ENCODE results near the gene CEP85. TPM values are rescaled to one million over a fixed set of nuclear protein-coding genes. Genes with fewer than 3 reads are reported as not detected.
"Not testable (repeated sequence)": the region's sequence is repeated elsewhere in the genome, so short reads cannot be mapped to it uniquely, and the experiment has no call there.

The CEP85 gene
- polyA plus RNA-seq, 4 donors = 2.7 to 11.0 (median 5.6) TPM

DNA sequence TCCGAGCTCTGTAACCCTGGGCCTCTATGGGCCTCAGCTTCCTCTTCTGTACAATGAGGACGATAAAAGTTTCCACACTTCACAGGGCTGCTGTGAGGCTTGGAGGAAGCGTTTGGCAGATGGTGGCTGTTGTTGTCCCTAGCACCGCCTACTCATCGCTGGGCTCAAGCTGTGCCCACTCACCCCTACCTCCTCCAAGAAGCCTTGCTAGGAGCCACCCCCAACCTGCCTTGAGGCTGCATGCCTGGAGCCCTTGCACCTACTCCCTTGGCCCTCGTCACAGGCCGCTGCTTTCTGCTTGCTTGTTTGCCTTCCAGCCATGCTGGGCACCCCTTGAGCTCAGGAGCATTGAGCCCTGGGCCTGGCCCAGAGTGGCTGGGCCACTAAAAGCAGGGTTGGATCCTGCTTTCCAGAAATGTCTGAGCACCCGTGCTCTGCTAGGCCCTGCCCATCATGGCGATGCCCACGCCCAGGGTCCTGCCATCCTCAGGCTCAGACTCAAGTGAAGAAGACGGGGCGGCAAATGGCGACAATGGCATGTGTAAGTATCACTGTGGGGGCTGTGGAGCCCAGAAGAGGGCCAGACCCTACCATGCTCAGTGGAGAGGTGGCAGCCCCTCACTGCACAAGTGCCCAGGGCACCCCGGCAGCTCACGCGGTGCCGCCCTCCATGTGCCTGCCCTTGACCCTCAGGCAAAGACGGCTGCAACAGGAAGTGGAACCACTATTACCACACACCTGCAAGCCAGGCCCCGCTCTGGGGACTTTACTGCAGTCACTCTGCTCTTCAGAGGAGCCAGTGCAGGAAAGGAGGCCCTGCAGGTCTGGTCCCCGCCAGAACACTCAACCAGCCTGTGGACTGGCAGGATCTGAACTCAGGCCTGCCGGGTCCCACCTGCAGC lies 55.4 kb downstream of the CEP85 start:
- FAIRE-seq = no peak
- peak overlapping the region in 2 of 3 donors; percentile 65 to 70 for H3K27ac ChIP-seq (ENCODE audit: low read depth in 1 of 3, low read length in 2 of 3)
- no peaks in the 10 kb centered on the region for H3K9me3 ChIP-seq (ENCODE audit: control insufficient read depth in 2 of 2, insufficient read depth in 1 of 2, low read depth in 1 of 2, low read length in 1 of 2)
- H3K4me1 ChIP-seq (ENCODE audit: control insufficient read depth in 3 of 3, insufficient read depth in 2 of 3, low read depth in 1 of 3, low read length in 2 of 3) = peaks cover 0 to 12% (median 5%) of the 10 kb centered on the region in 3 donors
- no peak for DNase-seq
- H3K36me3 ChIP-seq (ENCODE audit: control insufficient read depth in 3 of 3, insufficient read depth in 2 of 3, low read depth in 1 of 3, low read length in 3 of 3) = peaks cover 0 to 77% (median 0%) of the 10 kb centered on the region in 3 donors
- H3K27me3 ChIP-seq (ENCODE audit: control insufficient read depth in 3 of 3, insufficient read depth in 3 of 3, low read length in 3 of 3) = no peaks in the 10 kb centered on the region
- H3K4me3 ChIP-seq (ENCODE audit: low read depth in 1 of 3, low read length in 3 of 3) = no peak overlapping the region
- WGBS, 3 donors = 73 to 86% (median 75%) methylated on average over 21 of the region's 21 CpGs

- DNase-seq (no peak), FAIRE-seq (no peak)
- peak overlapping the region in 2 of 3 donors; percentile 65 to 70 for H3K27ac ChIP-seq (ENCODE audit: low read depth in 1 of 3, low read length in 2 of 3)
- peaks cover 0 to 77% (median 0%) of the 10 kb centered on the region in 3 donors for H3K36me3 ChIP-seq (ENCODE audit: control insufficient read depth in 3 of 3, insufficient read depth in 2 of 3, low read depth in 1 of 3, low read length in 3 of 3)
- H3K27me3 ChIP-seq (ENCODE audit: control insufficient read depth in 3 of 3, insufficient read depth in 3 of 3, low read length in 3 of 3) = no peaks in the 10 kb centered on the region
- H3K4me3 ChIP-seq (ENCODE audit: low read depth in 1 of 3, low read length in 3 of 3) = no peak overlapping the region
- whole genome bisulfite sequencing, 3 donors = 70 to 84% (median 76%) methylated on average over 11 of the region's 11 CpGs
- no peaks in the 10 kb centered on the region for H3K9me3 ChIP-seq (ENCODE audit: control insufficient read depth in 2 of 2, insufficient read depth in 1 of 2, low read depth in 1 of 2, low read length in 1 of 2)
- H3K4me1 ChIP-seq (ENCODE audit: control insufficient read depth in 3 of 3, insufficient read depth in 2 of 3, low read depth in 1 of 3, low read length in 2 of 3) = peaks cover 0 to 4% (median 0%) of the 10 kb centered on the region in 3 donors
These were observed 56.3 kb downstream of the CEP85 start for GRCh38 chr1:26290122-26290881.

DNA sequence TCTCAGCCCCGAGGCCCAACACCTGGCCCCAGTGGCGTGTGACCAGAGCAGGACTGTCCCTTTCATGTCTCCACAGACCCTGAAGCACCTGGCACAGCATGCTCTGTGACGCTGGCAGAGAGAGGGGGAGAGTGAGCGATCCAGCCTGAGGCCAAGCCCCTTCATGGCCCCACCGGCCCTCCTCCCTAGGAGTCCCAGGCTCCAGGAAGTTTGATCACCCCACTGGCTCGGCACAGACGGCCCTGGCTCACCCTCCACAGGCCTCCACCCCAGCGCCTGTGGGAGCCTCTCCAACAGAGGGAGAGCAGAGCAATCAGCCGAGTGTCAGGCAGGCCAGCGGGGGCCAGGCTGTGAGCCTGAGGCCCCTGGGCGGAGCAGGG lies 56.9 kb downstream of the CEP85 start:
- DNase-seq = no peak
- 75 to 95% (median 92%) methylated on average over 10 to 11 of the region's 11 CpGs for WGBS, 3 donors
- peak overlapping the region in 2 of 3 donors; percentile 65 to 70 for H3K27ac ChIP-seq (ENCODE audit: low read depth in 1 of 3, low read length in 2 of 3)
- no peak for FAIRE-seq
- H3K36me3 ChIP-seq (ENCODE audit: control insufficient read depth in 3 of 3, insufficient read depth in 2 of 3, low read depth in 1 of 3, low read length in 3 of 3) = peaks cover 0 to 76% (median 0%) of the 10 kb centered on the region in 3 donors
- peaks cover 0 to 3% (median 0%) of the 10 kb centered on the region in 3 donors for H3K4me1 ChIP-seq (ENCODE audit: control insufficient read depth in 3 of 3, insufficient read depth in 2 of 3, low read depth in 1 of 3, low read length in 2 of 3)
- H3K27me3 ChIP-seq (ENCODE audit: control insufficient read depth in 3 of 3, insufficient read depth in 3 of 3, low read length in 3 of 3) = no peaks in the 10 kb centered on the region
- no peaks in the 10 kb centered on the region for H3K9me3 ChIP-seq (ENCODE audit: control insufficient read depth in 2 of 2, insufficient read depth in 1 of 2, low read depth in 1 of 2, low read length in 1 of 2)
- no peak overlapping the region for H3K4me3 ChIP-seq (ENCODE audit: low read depth in 1 of 3, low read length in 3 of 3)

GRCh38 chr1:26291433-26291832 lies 57.4 kb downstream of the CEP85 start:
- H3K27me3 ChIP-seq (ENCODE audit: control insufficient read depth in 3 of 3, insufficient read depth in 3 of 3, low read length in 3 of 3) = no peaks in the 10 kb centered on the region
- peaks cover 0 to 78% (median 0%) of the 10 kb centered on the region in 3 donors for H3K36me3 ChIP-seq (ENCODE audit: control insufficient read depth in 3 of 3, insufficient read depth in 2 of 3, low read depth in 1 of 3, low read length in 3 of 3)
- DNase-seq (no peak), FAIRE-seq (no peak)
- peaks cover 0 to 3% (median 0%) of the 10 kb centered on the region in 3 donors for H3K4me1 ChIP-seq (ENCODE audit: control insufficient read depth in 3 of 3, insufficient read depth in 2 of 3, low read depth in 1 of 3, low read length in 2 of 3)
- peak overlapping the region in 2 of 3 donors; percentile 44 to 70 for H3K27ac ChIP-seq (ENCODE audit: low read depth in 1 of 3, low read length in 2 of 3)
- H3K9me3 ChIP-seq (ENCODE audit: control insufficient read depth in 2 of 2, insufficient read depth in 1 of 2, low read depth in 1 of 2, low read length in 1 of 2) = no peaks in the 10 kb centered on the region
- 93 to 97% (median 94%) methylated on average over 2 to 3 of the region's 3 CpGs for WGBS, 3 donors
- no peak overlapping the region for H3K4me3 ChIP-seq (ENCODE audit: low read depth in 1 of 3, low read length in 3 of 3)

DNA sequence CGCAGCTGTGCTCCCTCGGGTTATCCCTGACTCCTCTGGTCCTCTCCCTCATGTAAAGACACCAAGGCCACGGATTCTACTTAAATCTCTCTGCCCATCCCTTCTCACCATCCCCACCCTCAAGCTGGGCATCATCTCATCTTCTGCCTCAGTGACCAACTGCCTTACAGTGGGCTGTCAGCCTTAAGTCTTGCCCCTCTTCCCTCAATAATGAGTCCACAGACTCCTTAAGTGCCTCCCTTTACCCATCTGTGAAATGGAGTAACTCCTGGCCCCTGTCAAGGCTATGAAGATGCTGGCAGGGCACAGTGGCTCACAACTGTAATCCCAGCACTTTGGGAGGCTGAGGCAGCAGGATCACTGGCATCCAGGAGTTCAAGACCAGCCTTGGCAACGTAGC lies 57.9 kb downstream of the CEP85 start:
- Histone ChIP-seq H3K4me1 (ENCODE audit: control insufficient read depth in 3 of 3, insufficient read depth in 2 of 3, low read depth in 1 of 3, low read length in 2 of 3) (peaks cover 0 to 3% (median 0%) of the 10 kb centered on the region in 3 donors), H3K27me3 (ENCODE audit: control insufficient read depth in 3 of 3, insufficient read depth in 3 of 3, low read length in 3 of 3) (no peaks in the 10 kb centered on the region), H3K36me3 (ENCODE audit: control insufficient read depth in 3 of 3, insufficient read depth in 2 of 3, low read depth in 1 of 3, low read length in 3 of 3) (peaks cover 0 to 82% (median 0%) of the 10 kb centered on the region in 3 donors), H3K4me3 (ENCODE audit: low read depth in 1 of 3, low read length in 3 of 3) (no peak overlapping the region), H3K9me3 (ENCODE audit: control insufficient read depth in 2 of 2, insufficient read depth in 1 of 2, low read depth in 1 of 2, low read length in 1 of 2) (no peaks in the 10 kb centered on the region), H3K27ac (ENCODE audit: low read depth in 1 of 3, low read length in 2 of 3) (peak overlapping the region in 1 of 3 donors; percentile 26)
- 91 to 95% (median 92%) methylated on average over 4 of the region's 4 CpGs for WGBS, 3 donors
- DNase-seq = no peak
- no peak for FAIRE-seq

- 90 to 91% (median 90%) methylated on average over 4 to 5 of the region's 5 CpGs for WGBS, 3 donors
- peaks cover 0 to 87% (median 0%) of the 10 kb centered on the region in 3 donors for H3K36me3 ChIP-seq (ENCODE audit: control insufficient read depth in 3 of 3, insufficient read depth in 2 of 3, low read depth in 1 of 3, low read length in 3 of 3)
- H3K4me1 ChIP-seq (ENCODE audit: control insufficient read depth in 3 of 3, insufficient read depth in 2 of 3, low read depth in 1 of 3, low read length in 2 of 3); H3K27me3 ChIP-seq (ENCODE audit: control insufficient read depth in 3 of 3, insufficient read depth in 3 of 3, low read length in 3 of 3); H3K4me3 ChIP-seq (ENCODE audit: low read depth in 1 of 3, low read length in 3 of 3); FAIRE-seq; H3K27ac ChIP-seq (ENCODE audit: low read depth in 1 of 3, low read length in 2 of 3); H3K9me3 ChIP-seq (ENCODE audit: control insufficient read depth in 2 of 2, insufficient read depth in 1 of 2, low read depth in 1 of 2, low read length in 1 of 2); DNase-seq: not testable (repeated sequence)
These were observed 58.7 kb downstream of the CEP85 start for GRCh38 chr1:26292735-26293134.

DNA sequence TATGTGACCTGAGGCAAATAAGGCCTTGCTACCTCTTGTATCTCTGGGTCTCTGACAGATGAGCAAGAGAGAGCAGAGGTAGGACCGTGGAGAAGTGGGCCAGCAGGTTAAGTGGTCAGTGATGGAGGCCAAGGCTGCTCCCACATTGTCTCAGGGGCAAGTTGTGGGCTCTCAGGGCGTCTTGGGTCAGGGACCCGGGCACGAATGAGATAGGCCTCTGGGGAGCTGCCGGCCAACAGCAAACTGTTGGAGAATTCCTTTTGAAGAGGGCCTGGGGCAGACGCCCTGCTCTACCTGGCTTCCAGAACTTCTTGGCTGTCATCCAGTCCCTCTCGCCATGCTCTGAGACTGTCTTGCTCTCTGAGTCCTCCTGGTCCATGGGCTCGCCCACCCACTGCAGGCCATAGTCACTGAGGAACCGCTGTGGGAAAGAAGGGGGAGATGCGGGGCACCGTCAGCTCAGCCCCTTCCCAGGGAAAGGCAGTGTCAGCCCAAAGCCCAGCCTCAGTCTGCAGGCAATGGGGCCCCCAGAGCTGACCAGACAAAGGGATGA lies 60.0 kb downstream of the CEP85 start:
- peaks cover 0 to 78% (median 0%) of the 10 kb centered on the region in 3 donors for H3K36me3 ChIP-seq (ENCODE audit: control insufficient read depth in 3 of 3, insufficient read depth in 2 of 3, low read depth in 1 of 3, low read length in 3 of 3)
- DNase-seq = no peak
- FAIRE-seq = no peak
- WGBS, 3 donors = 85 to 88% (median 88%) methylated on average over 11 of the region's 11 CpGs
- H3K4me3 ChIP-seq (ENCODE audit: low read depth in 1 of 3, low read length in 3 of 3) = no peak overlapping the region
- no peaks in the 10 kb centered on the region for H3K27me3 ChIP-seq (ENCODE audit: control insufficient read depth in 3 of 3, insufficient read depth in 3 of 3, low read length in 3 of 3)
- H3K27ac ChIP-seq (ENCODE audit: low read depth in 1 of 3, low read length in 2 of 3) = no peak overlapping the region
- peaks cover 0 to 3% (median 0%) of the 10 kb centered on the region in 3 donors for H3K4me1 ChIP-seq (ENCODE audit: control insufficient read depth in 3 of 3, insufficient read depth in 2 of 3, low read depth in 1 of 3, low read length in 2 of 3)
- no peaks in the 10 kb centered on the region for H3K9me3 ChIP-seq (ENCODE audit: control insufficient read depth in 2 of 2, insufficient read depth in 1 of 2, low read depth in 1 of 2, low read length in 1 of 2)
